ENCODE measurements around the gene RDH13.

GRCh38 chr19:55086730-55087541, 24.0 kb upstream of the RDH13 start:
- TF ChIP-seq EZH2 (IDR thresholded peaks at IDR 0.05) (no peak), POLR2AphosphoS5 (IDR thresholded peaks at IDR 0.05; ENCODE audit: borderline replicate concordance, low read depth, low read length) (no peak)
